ENCODE data around the gene CYP20A1. TPM values are rescaled to one million over a fixed set of nuclear protein-coding genes. Genes with fewer than 3 reads are reported as not detected.
"Not testable (repeated sequence)": the region's sequence is repeated elsewhere in the genome, so short reads cannot be mapped to it uniquely, and the experiment has no call there.

CYP20A1 gene
- total RNA-seq, 2 experiments from 2014 or later, result 27.1 to 29.3 TPM

DNA sequence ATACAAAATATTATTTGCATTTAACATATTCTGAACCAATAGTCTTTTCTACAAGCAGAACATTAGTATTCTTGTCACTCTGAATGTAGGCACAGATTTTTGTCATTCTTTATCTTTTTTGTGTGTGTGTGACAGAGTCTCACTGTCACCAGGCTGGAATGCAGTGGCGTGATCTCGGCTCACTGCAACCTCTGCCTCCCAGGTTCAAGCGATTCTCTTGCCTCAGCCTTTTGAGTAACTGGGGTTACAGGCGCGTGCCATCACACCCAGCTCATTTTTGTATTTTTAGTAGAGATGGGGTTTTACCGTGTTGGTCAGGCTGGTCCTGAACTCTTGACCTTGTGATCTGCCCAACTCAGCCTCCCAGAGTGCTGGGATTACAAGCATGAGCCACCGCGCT, 63.8 kb downstream of the CYP20A1 start:
- H3K27me3 Mint-ChIP-seq, DNase-seq, H3K27ac Mint-ChIP-seq, H3K9me3 Mint-ChIP-seq, CTCF ChIA-PET, POLR2A ChIA-PET, H3K4me1 Mint-ChIP-seq, H3K4me3 Mint-ChIP-seq: not testable (repeated sequence)
- H3K36me3 Mint-ChIP-seq (ENCODE audit: low read depth), result peaks cover 16% of the 10 kb centered on the region

DNA sequence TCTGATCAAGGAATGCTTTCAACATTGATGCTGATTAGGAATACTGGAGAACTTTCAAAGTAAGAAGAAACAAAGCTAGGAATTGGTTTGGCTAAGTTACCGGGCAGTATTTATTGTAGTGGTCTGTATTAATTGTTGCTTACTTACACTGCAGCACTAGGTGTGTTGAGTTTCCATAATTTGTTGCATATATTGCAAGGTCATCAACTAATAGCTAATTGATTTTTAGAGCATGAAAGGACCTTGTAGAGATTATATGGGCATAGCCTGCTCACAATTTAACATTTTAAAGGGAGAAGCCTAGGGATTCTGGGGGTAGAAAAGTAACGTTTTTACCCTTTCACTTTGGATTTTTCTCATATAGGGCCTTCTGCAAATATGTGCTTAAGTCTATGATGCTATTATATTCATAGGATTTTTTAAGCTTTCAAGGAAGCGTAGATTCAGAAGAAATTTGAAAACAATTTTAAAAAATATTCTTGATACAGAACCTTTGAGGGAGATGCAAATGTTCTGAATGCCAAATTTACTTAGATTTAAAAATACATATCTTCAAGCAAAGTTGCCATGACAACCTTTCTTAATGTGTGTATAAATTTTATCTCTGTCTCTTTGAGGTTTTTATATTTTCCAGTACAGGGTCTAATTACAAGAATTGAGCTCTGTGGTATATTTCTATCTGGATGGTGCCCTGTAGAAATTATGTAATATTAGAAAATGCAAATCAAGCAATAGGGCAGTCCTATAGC, 72.0 kb downstream of the CYP20A1 start:
- no peak overlapping the region for H3K27ac Mint-ChIP-seq
- POLR2A ChIA-PET, result interaction anchor here (0.6 kb wide), 1 partner anchor 591 kb away, joined by 7 read pairs; no protein-coding TSS in a partner anchor

DNA sequence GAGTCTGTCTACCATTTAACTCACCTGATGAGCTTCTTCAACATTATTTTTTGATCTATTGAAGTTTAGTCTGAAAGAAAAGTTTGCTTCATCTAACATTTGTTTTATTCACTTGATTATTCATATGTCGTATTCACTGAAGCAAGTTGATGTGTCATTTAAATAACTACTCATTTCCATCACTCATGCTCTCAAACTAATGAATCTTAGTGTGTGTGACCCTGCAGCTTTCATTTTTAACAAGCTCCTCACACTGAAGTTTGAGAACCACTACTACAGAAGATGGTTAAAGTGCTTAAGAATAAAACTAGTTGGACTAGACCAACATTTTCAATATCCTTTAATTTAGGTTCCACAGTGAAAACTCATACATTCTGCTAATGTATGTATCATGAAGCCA, 87.5 kb downstream of the CYP20A1 start:
- POLR2A ChIA-PET, result no interaction called here
- no peak for DNase-seq
- CTCF ChIA-PET, result interaction anchor here (0.6 to 1.1 kb wide), 4 partner anchors 12 to 504 kb away, joined by 3 to 5 read pairs (median 3); no protein-coding TSS in a partner anchor
- Mint-ChIP-seq H3K27me3 (peaks cover 6% of the 10 kb centered on the region), H3K4me1 (peaks cover 24% of the 10 kb centered on the region), H3K9me3 (no peaks in the 10 kb centered on the region), H3K4me3 (no peak overlapping the region), H3K27ac (no peak overlapping the region), H3K36me3 (ENCODE audit: low read depth) (no peaks in the 10 kb centered on the region)

More for the DNA sequence above, 72.0 kb downstream of the CYP20A1 start:
- CTCF ChIA-PET, result interaction anchor here (1.3 kb wide), 1 partner anchor 17 kb away, joined by 3 read pairs; the partner anchor contains the start of gene ABI2
- H3K4me3 Mint-ChIP-seq, result no peak overlapping the region
- peaks cover 7% of the 10 kb centered on the region for H3K9me3 Mint-ChIP-seq
- H3K36me3 Mint-ChIP-seq (ENCODE audit: low read depth), result peaks cover 33% of the 10 kb centered on the region
- H3K27me3 Mint-ChIP-seq, result no peaks in the 10 kb centered on the region
- DNase-seq, result no peak
- H3K4me1 Mint-ChIP-seq, result no peaks in the 10 kb centered on the region

- H3K9me3 Mint-ChIP-seq, result no peaks in the 10 kb centered on the region
- POLR2A ChIA-PET, result no interaction called here
Observed at GRCh38 chr2:203327582-203327900, 88.7 kb downstream of the CYP20A1 start.

GRCh38 chr2:203327901-203328759, 89.3 kb downstream of the CYP20A1 start, which contains the start of gene ABI2:
Gene ABI2, plus strand, starts transcription at chr2:203328394. Its CDS starts 121 bp downstream, at chr2:203328515.
- ChIA-PET CTCF (interaction anchor here (0.6 to 1.7 kb wide), 4 partner anchors 10 to 322 kb away, joined by 3 to 4 read pairs (median 4); no protein-coding TSS in a partner anchor), POLR2A (no interaction called here)
- peaks cover 6% of the 10 kb centered on the region for H3K27me3 Mint-ChIP-seq

More at GRCh38 chr2:203327582-203327900, 88.7 kb downstream of the CYP20A1 start:
- Mint-ChIP-seq H3K4me1 (peaks cover 24% of the 10 kb centered on the region), H3K4me3 (peak overlapping the region; percentile 76), H3K36me3 (ENCODE audit: low read depth) (no peaks in the 10 kb centered on the region), H3K27me3 (peaks cover 6% of the 10 kb centered on the region), H3K27ac (peak overlapping the region; percentile 77)
- DNase-seq, result no peak
- CTCF ChIA-PET, result interaction anchor here (1.1 to 1.7 kb wide), 3 partner anchors 10 to 17 kb away, joined by 3 to 4 read pairs (median 4); no protein-coding TSS in a partner anchor

DNA sequence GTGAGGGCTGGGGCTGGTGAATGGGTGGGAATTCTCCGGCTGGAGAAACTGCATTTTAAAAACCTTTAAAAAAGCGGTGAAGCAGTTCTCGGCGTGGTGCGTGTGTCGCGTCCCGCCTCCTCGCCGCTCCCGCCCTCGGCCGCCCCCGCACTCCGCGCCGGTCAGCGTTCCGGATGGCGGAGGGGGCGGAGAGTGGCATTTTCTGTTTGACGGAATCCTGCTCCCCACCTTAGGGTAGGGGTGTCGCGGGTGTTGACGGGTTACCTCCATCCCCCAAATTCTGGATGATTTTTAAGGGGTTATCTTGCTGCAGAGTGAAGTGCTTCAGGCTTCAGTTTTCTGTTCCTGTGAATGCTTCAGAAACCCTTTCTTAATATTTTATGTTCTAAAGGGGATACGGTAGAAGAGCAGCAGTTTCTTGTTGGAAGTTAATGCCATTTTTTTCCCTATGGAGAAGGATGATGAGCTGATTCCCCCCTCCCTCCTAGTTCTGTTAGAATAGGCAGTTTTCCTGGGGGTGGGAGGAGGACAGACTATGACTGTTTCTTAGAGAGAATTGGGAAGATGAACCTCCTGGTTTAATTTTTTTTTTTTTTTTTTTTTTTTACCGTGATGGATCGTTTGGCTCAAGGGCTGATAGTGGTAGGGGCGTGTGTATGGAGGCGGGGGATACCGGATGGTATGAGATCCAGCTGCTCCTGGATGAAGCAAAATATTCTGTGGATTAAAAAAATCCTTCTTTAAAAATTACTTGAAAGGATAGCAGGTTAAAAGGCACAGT, 90.1 kb downstream of the CYP20A1 start:
- CTCF ChIA-PET, result interaction anchor here (0.6 to 1.7 kb wide), 3 partner anchors 9 to 322 kb away, joined by 3 to 4 read pairs (median 4); no protein-coding TSS in a partner anchor
- H3K9me3 Mint-ChIP-seq, result no peaks in the 10 kb centered on the region
- peak; percentile 31 for DNase-seq
- peaks cover 24% of the 10 kb centered on the region for H3K4me1 Mint-ChIP-seq
- no peak overlapping the region for H3K27ac Mint-ChIP-seq
- POLR2A ChIA-PET, result no interaction called here
- H3K27me3 Mint-ChIP-seq, result peaks cover 6% of the 10 kb centered on the region
- H3K4me3 Mint-ChIP-seq, result peak overlapping the region; percentile 82
- no peaks in the 10 kb centered on the region for H3K36me3 Mint-ChIP-seq (ENCODE audit: low read depth)

More at GRCh38 chr2:203327901-203328759, 89.3 kb downstream of the CYP20A1 start, which contains the start of gene ABI2:
- H3K9me3 Mint-ChIP-seq, result no peaks in the 10 kb centered on the region
- peak within 1 kb of the TSS; percentile 82 for H3K4me3 Mint-ChIP-seq
- peak within 1 kb of the TSS; percentile 77 for H3K27ac Mint-ChIP-seq
- no peaks in the 10 kb centered on the region for H3K36me3 Mint-ChIP-seq (ENCODE audit: low read depth)
- peak; percentile 50 for DNase-seq
- peaks cover 24% of the 10 kb centered on the region for H3K4me1 Mint-ChIP-seq

- H3K4me1 Mint-ChIP-seq, result peaks cover 24% of the 10 kb centered on the region
- CTCF ChIA-PET, result no interaction called here
- H3K36me3 Mint-ChIP-seq (ENCODE audit: low read depth), result no peaks in the 10 kb centered on the region
- H3K27ac Mint-ChIP-seq, result no peak overlapping the region
- H3K27me3 Mint-ChIP-seq, result peaks cover 6% of the 10 kb centered on the region
- POLR2A ChIA-PET, result no interaction called here
- H3K9me3 Mint-ChIP-seq, result no peaks in the 10 kb centered on the region
- DNase-seq, result no peak
- H3K4me3 Mint-ChIP-seq, result peak overlapping the region; percentile 82
Observed at GRCh38 chr2:203330434-203330833, 91.6 kb downstream of the CYP20A1 start.

DNA sequence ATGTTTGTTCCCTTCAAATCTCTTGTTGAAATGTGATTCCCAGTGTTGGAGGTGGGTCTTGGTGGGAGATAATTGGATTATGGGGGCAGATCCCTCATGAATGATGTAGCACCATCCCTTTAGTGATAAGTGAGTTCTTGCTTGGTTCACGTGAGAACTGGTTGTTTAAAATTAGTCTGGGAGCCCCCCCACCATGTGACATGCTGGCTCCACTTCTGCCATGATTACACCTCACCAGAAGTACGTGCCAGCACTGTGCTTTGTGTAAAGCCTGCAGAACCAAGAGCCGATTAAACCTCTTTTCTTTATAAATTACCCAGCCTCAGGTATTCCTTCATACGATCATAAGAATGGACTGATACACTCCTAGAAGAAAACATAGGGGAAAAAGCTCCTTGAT, 99.5 kb downstream of the CYP20A1 start:
- POLR2A ChIA-PET, result no interaction called here
- Mint-ChIP-seq H3K36me3 (ENCODE audit: low read depth) (peaks cover 5% of the 10 kb centered on the region), H3K27me3 (no peaks in the 10 kb centered on the region), H3K4me3 (no peak overlapping the region), H3K27ac (no peak overlapping the region), H3K9me3 (no peaks in the 10 kb centered on the region), H3K4me1 (no peaks in the 10 kb centered on the region)
- CTCF ChIA-PET, result interaction anchor here (1.5 to 2.0 kb wide), 2 partner anchors 10 to 12 kb away, joined by 3 to 4 read pairs; partner anchors contain the start of gene ABI2
- no peak for DNase-seq

DNA sequence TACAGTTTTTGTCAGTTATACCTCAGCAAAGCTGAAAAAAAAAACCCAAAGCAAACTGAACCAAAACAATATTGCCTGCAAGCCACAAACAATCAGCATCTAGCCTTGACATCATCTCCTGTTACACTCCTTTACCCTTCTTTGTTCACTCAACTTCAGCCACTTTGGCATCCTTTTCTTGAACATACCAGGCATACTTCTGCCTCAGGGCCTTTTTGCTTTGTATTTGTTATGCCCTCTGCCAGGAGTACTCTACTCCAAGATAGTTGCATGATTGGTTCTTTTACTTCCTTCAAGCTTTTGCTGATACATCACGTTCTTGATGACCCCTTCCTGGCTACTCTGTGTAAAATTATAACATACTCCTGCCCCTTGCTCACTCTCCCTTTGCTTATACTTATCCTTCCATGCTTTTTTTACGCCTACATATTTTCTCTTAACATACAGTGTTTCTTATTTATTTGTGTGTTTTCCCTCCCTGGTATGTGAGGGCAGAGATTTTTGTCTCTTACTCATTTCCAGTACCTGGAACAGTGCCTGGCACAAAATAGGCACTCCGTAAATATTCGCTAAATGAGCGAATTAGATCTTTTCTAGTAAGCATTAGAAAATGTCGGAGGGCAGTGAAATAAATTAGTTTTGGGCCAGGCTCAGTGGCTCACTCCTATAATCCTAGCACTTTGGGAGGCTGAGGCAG, 102.1 kb downstream of the CYP20A1 start:
- H3K4me1 Mint-ChIP-seq, result no peaks in the 10 kb centered on the region
- DNase-seq, result no peak
- H3K36me3 Mint-ChIP-seq (ENCODE audit: low read depth), result peaks cover 12% of the 10 kb centered on the region
- H3K4me3 Mint-ChIP-seq, result no peak overlapping the region
- no peaks in the 10 kb centered on the region for H3K27me3 Mint-ChIP-seq
- no peaks in the 10 kb centered on the region for H3K9me3 Mint-ChIP-seq
- ChIA-PET POLR2A (no interaction called here), CTCF (interaction anchor here (0.6 kb wide), 1 partner anchor 1120 kb away, joined by 3 read pairs; no protein-coding TSS in a partner anchor)
- H3K27ac Mint-ChIP-seq, result no peak overlapping the region

- Mint-ChIP-seq H3K27me3 (no peaks in the 10 kb centered on the region), H3K27ac (no peak overlapping the region), H3K4me3 (no peak overlapping the region), H3K36me3 (ENCODE audit: low read depth) (peaks cover 11% of the 10 kb centered on the region), H3K4me1 (no peaks in the 10 kb centered on the region), H3K9me3 (no peaks in the 10 kb centered on the region)
- DNase-seq, result no peak
- ChIA-PET POLR2A (no interaction called here), CTCF (no interaction called here)
Observed at GRCh38 chr2:203341741-203342310, 103.0 kb downstream of the CYP20A1 start.

GRCh38 chr2:203342374-203342773, 103.6 kb downstream of the CYP20A1 start:
- CTCF ChIA-PET; H3K27me3 Mint-ChIP-seq; H3K27ac Mint-ChIP-seq; POLR2A ChIA-PET; H3K4me3 Mint-ChIP-seq; H3K36me3 Mint-ChIP-seq (ENCODE audit: low read depth); H3K4me1 Mint-ChIP-seq; DNase-seq; H3K9me3 Mint-ChIP-seq: not testable (repeated sequence)
